ENCODE measurements around the gene USH1C.

USH1C gene

GRCh38 chr11:17547051-17547577 is 2.9 kb upstream of the USH1C start, which contains the start of gene OTOG:
Gene OTOG (plus strand): TSS chr11:17547259. CDS start chr11:17547373, 114 bp downstream.
- DNase-seq = no peak
- Mint-ChIP-seq H3K4me1 (peaks cover 0 to 2% of the 10 kb centered on the region in 2 donors), H3K9me3 (peaks cover 0 to 3% of the 10 kb centered on the region in 2 donors), H3K27ac (peak within 1 kb of the TSS; percentile 81), H3K36me3 (peaks cover 0 to 1% of the 10 kb centered on the region in 2 donors), H3K4me3 (no peak within 1 kb of the TSS), H3K27me3 (peaks cover 49 to 70% of the 10 kb centered on the region in 2 donors)
- ATAC-seq (replicated peaks) = no peak

GRCh38 chr11:17546240-17546639 is 2.0 kb upstream of the USH1C start:
- no peak for DNase-seq
- Mint-ChIP-seq H3K27me3 (peaks cover 47 to 68% of the 10 kb centered on the region in 2 donors), H3K9me3 (peaks cover 0 to 3% of the 10 kb centered on the region in 2 donors), H3K4me3 (no peak overlapping the region), H3K36me3 (peaks cover 0 to 1% of the 10 kb centered on the region in 2 donors), H3K27ac (no peak overlapping the region), H3K4me1 (peaks cover 0 to 2% of the 10 kb centered on the region in 2 donors)
- no peak for ATAC-seq (replicated peaks)

- Mint-ChIP-seq H3K27ac (no peak overlapping the region), H3K9me3 (peaks cover 0 to 3% of the 10 kb centered on the region in 2 donors), H3K4me3 (no peak overlapping the region), H3K4me1 (peaks cover 0 to 2% of the 10 kb centered on the region in 2 donors), H3K27me3 (peaks cover 48 to 69% of the 10 kb centered on the region in 2 donors), H3K36me3 (peaks cover 0 to 1% of the 10 kb centered on the region in 2 donors)
- DNase-seq (no peak), ATAC-seq (replicated peaks) (no peak)
Observed at GRCh38 chr11:17543574-17544180, 539 bp downstream of the USH1C start.

GRCh38 chr11:17543041-17543440 is 1.2 kb downstream of the USH1C start:
- peaks cover 0 to 1% of the 10 kb centered on the region in 2 donors for H3K36me3 Mint-ChIP-seq
- H3K9me3 Mint-ChIP-seq = peaks cover 0 to 3% of the 10 kb centered on the region in 2 donors
- H3K27me3 Mint-ChIP-seq = peaks cover 48 to 65% of the 10 kb centered on the region in 2 donors
- H3K27ac Mint-ChIP-seq = no peak overlapping the region
- DNase-seq = no peak
- ATAC-seq (replicated peaks) = no peak
- H3K4me1 Mint-ChIP-seq = peaks cover 0 to 2% of the 10 kb centered on the region in 2 donors
- H3K4me3 Mint-ChIP-seq = no peak overlapping the region

GRCh38 chr11:17542249-17542648 is 2.0 kb downstream of the USH1C start:
- H3K4me3 Mint-ChIP-seq = no peak overlapping the region
- DNase-seq (no peak), ATAC-seq (replicated peaks) (no peak)
- H3K27me3 Mint-ChIP-seq = peaks cover 46 to 57% of the 10 kb centered on the region in 2 donors
- H3K4me1 Mint-ChIP-seq = peaks cover 0 to 2% of the 10 kb centered on the region in 2 donors
- peaks cover 0 to 1% of the 10 kb centered on the region in 2 donors for H3K36me3 Mint-ChIP-seq
- peaks cover 0 to 3% of the 10 kb centered on the region in 2 donors for H3K9me3 Mint-ChIP-seq
- H3K27ac Mint-ChIP-seq = no peak overlapping the region

GRCh38 chr11:17541330-17541885 is 2.8 kb downstream of the USH1C start:
- no peak for DNase-seq

GRCh38 chr11:17540807-17541206 is 3.4 kb downstream of the USH1C start:
- DNase-seq = no peak
- Mint-ChIP-seq H3K27ac (no peak overlapping the region), H3K4me3 (no peak overlapping the region), H3K36me3 (peaks cover 0 to 1% of the 10 kb centered on the region in 2 donors), H3K4me1 (peaks cover 0 to 2% of the 10 kb centered on the region in 2 donors), H3K9me3 (peaks cover 0 to 3% of the 10 kb centered on the region in 2 donors), H3K27me3 (peaks cover 33 to 43% of the 10 kb centered on the region in 2 donors)
- ATAC-seq (replicated peaks) = no peak

More at GRCh38 chr11:17541330-17541885, 2.8 kb downstream of the USH1C start:
- peaks cover 0 to 3% of the 10 kb centered on the region in 2 donors for H3K9me3 Mint-ChIP-seq
- ATAC-seq (replicated peaks) = no peak
- no peak overlapping the region for H3K4me3 Mint-ChIP-seq
- no peak overlapping the region for H3K27ac Mint-ChIP-seq
- H3K36me3 Mint-ChIP-seq = peaks cover 0 to 1% of the 10 kb centered on the region in 2 donors
- peaks cover 38 to 49% of the 10 kb centered on the region in 2 donors for H3K27me3 Mint-ChIP-seq
- peaks cover 0 to 2% of the 10 kb centered on the region in 2 donors for H3K4me1 Mint-ChIP-seq

- Mint-ChIP-seq H3K36me3 (no peaks in the 10 kb centered on the region), H3K9me3 (no peaks in the 10 kb centered on the region), H3K27me3 (peaks cover 21 to 27% of the 10 kb centered on the region in 2 donors), H3K27ac (no peak overlapping the region), H3K4me1 (no peaks in the 10 kb centered on the region), H3K4me3 (no peak overlapping the region)
- ATAC-seq (replicated peaks) (no peak), DNase-seq (no peak)
Observed at GRCh38 chr11:17538731-17539130, 5.5 kb downstream of the USH1C start.

- Mint-ChIP-seq H3K4me3 (no peak overlapping the region), H3K4me1 (no peaks in the 10 kb centered on the region), H3K36me3 (no peaks in the 10 kb centered on the region), H3K27me3 (peaks cover 18 to 23% of the 10 kb centered on the region in 2 donors), H3K27ac (no peak overlapping the region), H3K9me3 (no peaks in the 10 kb centered on the region)
- ATAC-seq (replicated peaks) (no peak), DNase-seq (no peak)
Observed at GRCh38 chr11:17538054-17538453, 6.2 kb downstream of the USH1C start.

- ATAC-seq (replicated peaks) = no peak
- no peak overlapping the region for H3K4me3 Mint-ChIP-seq
- no peaks in the 10 kb centered on the region for H3K36me3 Mint-ChIP-seq
- no peak overlapping the region for H3K27ac Mint-ChIP-seq
- no peaks in the 10 kb centered on the region for H3K9me3 Mint-ChIP-seq
- H3K4me1 Mint-ChIP-seq = no peaks in the 10 kb centered on the region
- DNase-seq = no peak
- peaks cover 15 to 21% of the 10 kb centered on the region in 2 donors for H3K27me3 Mint-ChIP-seq
Observed at GRCh38 chr11:17537261-17537660, 7.0 kb downstream of the USH1C start.

GRCh38 chr11:17535488-17535887 is 8.7 kb downstream of the USH1C start:
- Mint-ChIP-seq H3K9me3 (no peaks in the 10 kb centered on the region), H3K4me1 (no peaks in the 10 kb centered on the region), H3K27ac (no peak overlapping the region), H3K27me3 (peaks cover 11 to 12% of the 10 kb centered on the region in 2 donors), H3K4me3 (no peak overlapping the region), H3K36me3 (no peaks in the 10 kb centered on the region)
- ATAC-seq (replicated peaks) (no peak), DNase-seq (no peak)

GRCh38 chr11:17533778-17534415 is 10.3 kb downstream of the USH1C start:
- DNase-seq (no peak), ATAC-seq (replicated peaks) (no peak)
- peaks cover 9 to 21% of the 10 kb centered on the region in 2 donors for H3K27me3 Mint-ChIP-seq
- H3K4me1 Mint-ChIP-seq = no peaks in the 10 kb centered on the region
- H3K27ac Mint-ChIP-seq = no peak overlapping the region
- no peak overlapping the region for H3K4me3 Mint-ChIP-seq
- no peaks in the 10 kb centered on the region for H3K36me3 Mint-ChIP-seq
- H3K9me3 Mint-ChIP-seq = no peaks in the 10 kb centered on the region

GRCh38 chr11:17533341-17533740 is 10.9 kb downstream of the USH1C start:
- no peaks in the 10 kb centered on the region for H3K36me3 Mint-ChIP-seq

GRCh38 chr11:17532784-17533183 is 11.4 kb downstream of the USH1C start:
- H3K27ac Mint-ChIP-seq = no peak overlapping the region
- H3K36me3 Mint-ChIP-seq = no peaks in the 10 kb centered on the region
- peaks cover 14 to 31% of the 10 kb centered on the region in 2 donors for H3K27me3 Mint-ChIP-seq
- no peaks in the 10 kb centered on the region for H3K9me3 Mint-ChIP-seq
- H3K4me1 Mint-ChIP-seq = no peaks in the 10 kb centered on the region
- DNase-seq = no peak
- no peak for ATAC-seq (replicated peaks)
- H3K4me3 Mint-ChIP-seq = no peak overlapping the region

More at GRCh38 chr11:17533341-17533740, 10.9 kb downstream of the USH1C start:
- Mint-ChIP-seq H3K4me3 (no peak overlapping the region), H3K4me1 (no peaks in the 10 kb centered on the region), H3K27ac (no peak overlapping the region), H3K27me3 (peaks cover 9 to 25% of the 10 kb centered on the region in 2 donors), H3K9me3 (no peaks in the 10 kb centered on the region)
- ATAC-seq (replicated peaks) (no peak), DNase-seq (no peak)

All from stimulated activated naive B cell treated with anti-CD40 and anti-IgM and Interleukin-4, amounts not matched to agents 10 μg/mL and 1 μg/mL and 100 μg/mL, for 72 hours (primary cell).